Transverse colon (tissue), 4 donors: Measurements from ENCODE around the gene CPA5. TPM values are rescaled to one million over a fixed set of nuclear protein-coding genes. Genes with fewer than 3 reads are reported as not detected.
A peak's percentile ranks its signal among the peaks of the same experiment; 100 is the strongest.

Experiments
- DNase-seq: peaks from one replicate; pipeline ENCODE4 v3.0.0-alpha.2; 2019
- H3K27ac ChIP-seq, 4 donors: fragments of 200-600 bp; sonication (generic); 2 replicates each; pipeline ENCODE4 v1.5.1; 2016 to 2018; ENCODE audit warnings: inconsistent platforms in 4 of 4
- H3K27me3 ChIP-seq: fragments of 200-600 bp; sonication (generic); 2 replicates; pipeline ENCODE4 v1.5.1; 2017; ENCODE audit warnings: inconsistent platforms
- H3K36me3 ChIP-seq, 4 donors: fragments of 200-600 bp; sonication (generic); 2 replicates each; pipeline ENCODE4 v1.5.1; 2017 to 2019; ENCODE audit warnings: inconsistent platforms in 4 of 4
- H3K4me1 ChIP-seq, 4 donors: fragments of 200-600 bp; sonication (generic); 2 replicates each; pipeline ENCODE4 v1.5.1; 2017 to 2020; ENCODE audit warnings: inconsistent platforms in 4 of 4
- H3K4me3 ChIP-seq, 4 donors: fragments of 200-600 bp; sonication (generic); 1 replicate in 1 of 4; 2 replicates in 3 of 4; pipeline versions ENCODE4 v1.5.1 to v1.6.1; 2017 to 2019; ENCODE audit warnings: inconsistent platforms in 4 of 4
- H3K9me3 ChIP-seq, 2 donors: fragments of 200-600 bp; sonication (generic); 2 replicates each; pipeline ENCODE4 v1.5.1; 2017 to 2019; ENCODE audit warnings: inconsistent platforms in 2 of 2
- CTCF ChIP-seq, 5 experiments: fragments of 200-600 bp in 3 of 5; fragments of 450-650 bp in 2 of 5; sonication (generic) in 3 of 5; IDR thresholded peaks; 1 replicate in 2 of 5; 2 replicates in 3 of 5; pipeline ENCODE4 v1.5.1; 2016 to 2017; ENCODE audit warnings: antibody characterized with exemption in 5 of 5, inconsistent platforms in 3 of 5, mild to moderate bottlenecking in 2 of 5, moderate library complexity in 1 of 5
- EP300 ChIP-seq: sonication (generic); formaldehyde crosslinking; IDR thresholded peaks from one replicate; pipeline ENCODE4 v1.6.1; 2017; ENCODE audit warnings: antibody characterized with exemption, low read depth
- POLR2A ChIP-seq: fragments of 450-650 bp; IDR thresholded peaks from one replicate; pipeline ENCODE4 v1.6.1; 2016; ENCODE audit warnings: antibody characterized with exemption, mild to moderate bottlenecking, moderate library complexity
- POLR2AphosphoS5 ChIP-seq, 3 donors: sonication (generic); formaldehyde crosslinking; IDR thresholded peaks; one replicate each; pipeline ENCODE4 v1.6.1; 2016; ENCODE audit warnings: antibody characterized with exemption in 3 of 3
- WGBS, 2 donors: methylation state at CpG; one replicate each; pipeline ENCODE4 v1.1.5; 2018; ENCODE audit warnings: low coverage in 1 of 2; 5-methylcytosine and 5-hydroxymethylcytosine counted together
- in situ Hi-C, 4 donors: fragments of 200-750 bp; cut with MboI; loops; one replicate each; pipeline versions ENCODE4 v1.15.0 to v1.15.1; 2017; ENCODE audit warnings: low sequenced_read_pairs in 3 of 4, low pct_ligation_motif_present in 1 of 4, low pct_unique_long_range_greater_than_20kb in 1 of 4
- intact Hi-C: fragments of 100-400 bp; cut with DNase I; formaldehyde crosslinking; loops from one replicate; pipeline ENCODE4 v1.15.1; 2023; ENCODE audit warnings: low total_unique reads
- total RNA-seq, 4 donors: library from RNA; depleted of rRNA; stranded (reverse); fragments of >200 nt; gene quantifications; one replicate each; pipeline ENCODE4 v1.1.0, GENCODE V29; 2016

CPA5 gene
- total RNA-seq, 4 donors from 2014 or later = not detected

- TF ChIP-seq POLR2A (no peak), POLR2AphosphoS5 (IDR thresholded peaks at IDR 0.05) (no peak), CTCF (IDR thresholded peaks at IDR 0.05) (no peak), EP300 (no peak)
- intact Hi-C loops (no loop called here), in situ Hi-C loops (no loop called here)
- Histone ChIP-seq H3K9me3 (no peaks in the 10 kb centered on the region), H3K4me1 (peaks cover 0 to 12% (median 0%) of the 10 kb centered on the region in 4 donors), H3K27ac (no peak overlapping the region), H3K36me3 (no peaks in the 10 kb centered on the region), H3K27me3 (no peaks in the 10 kb centered on the region), H3K4me3 (no peak overlapping the region)
- no peak for DNase-seq
- WGBS, 2 donors = 89 to 100% methylated on average over 1 to 11 of the region's 12 CpGs
Observed at GRCh38 chr7:130346941-130347340, 2.3 kb downstream of the CPA5 start.

DNA sequence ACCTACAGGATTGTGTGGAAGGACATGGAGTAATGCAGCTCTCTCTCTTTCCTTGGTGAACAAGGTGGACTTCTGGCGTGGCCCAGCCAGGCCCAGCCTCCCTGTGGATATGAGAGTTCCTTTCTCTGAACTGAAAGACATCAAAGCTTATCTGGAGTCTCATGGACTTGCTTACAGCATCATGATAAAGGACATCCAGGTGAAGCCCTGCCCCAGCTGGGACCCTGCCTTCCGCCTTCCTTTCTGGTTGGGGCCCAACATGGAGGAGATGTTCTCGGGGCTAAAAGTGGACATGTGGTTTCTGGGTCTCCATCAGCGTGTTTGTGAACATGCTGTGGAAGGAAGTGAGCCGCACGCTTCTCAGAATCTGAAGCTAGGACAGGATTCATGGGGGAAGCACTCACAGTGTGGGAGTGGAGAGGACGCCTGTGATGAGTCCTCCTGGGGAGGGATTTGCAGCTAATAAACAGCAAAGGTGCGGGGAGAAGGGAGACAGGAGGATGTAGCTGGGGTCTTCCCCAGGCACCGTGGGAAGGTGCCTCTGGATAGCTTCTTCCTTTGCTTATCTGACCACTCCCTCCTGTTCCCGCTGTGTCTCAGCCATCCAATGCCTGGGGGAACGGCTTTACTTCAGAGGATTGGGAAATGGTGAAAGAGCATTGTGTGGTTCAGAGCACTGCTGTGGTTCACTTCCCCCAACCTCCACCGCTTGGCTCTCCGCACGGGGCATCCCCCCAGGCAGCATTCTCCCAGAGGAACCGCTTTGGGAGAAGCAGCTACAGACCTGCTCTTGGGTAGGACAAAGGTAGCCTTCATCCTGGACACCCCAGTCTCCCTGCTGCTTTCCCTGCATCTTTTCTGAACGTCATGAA is 5.5 kb downstream of the CPA5 start:
- Histone ChIP-seq H3K27me3 (no peaks in the 10 kb centered on the region), H3K27ac (peak overlapping the region in 1 of 4 donors; percentile 66), H3K36me3 (no peaks in the 10 kb centered on the region), H3K9me3 (no peaks in the 10 kb centered on the region), H3K4me3 (no peak overlapping the region), H3K4me1 (peaks cover 0 to 17% (median 0%) of the 10 kb centered on the region in 4 donors)
- no peak for DNase-seq
- 74 to 86% methylated on average over 2 to 16 of the region's 16 CpGs for WGBS, 2 donors
- TF ChIP-seq CTCF (IDR thresholded peaks at IDR 0.05) (no peak), POLR2AphosphoS5 (IDR thresholded peaks at IDR 0.05) (no peak), POLR2A (no peak), EP300 (no peak)
- intact Hi-C loops = no loop called here
- in situ Hi-C loops = no loop called here

- Histone ChIP-seq H3K36me3 (no peaks in the 10 kb centered on the region), H3K4me3 (no peak overlapping the region), H3K27me3 (no peaks in the 10 kb centered on the region), H3K27ac (peak overlapping the region; percentile 22 to 68 (median 64)), H3K9me3 (no peaks in the 10 kb centered on the region), H3K4me1 (peaks cover 0 to 21% (median 1%) of the 10 kb centered on the region in 4 donors)
- intact Hi-C loops = no loop called here
- in situ Hi-C loops = no loop called here
- TF ChIP-seq POLR2A (no peak), CTCF (IDR thresholded peaks at IDR 0.05) (no peak), POLR2AphosphoS5 (IDR thresholded peaks at IDR 0.05) (no peak), EP300 (no peak)
- no peak for DNase-seq
- 47 to 56% methylated on average over 9 to 20 of the region's 20 CpGs for WGBS, 2 donors
Observed at GRCh38 chr7:130350945-130351790, 6.6 kb downstream of the CPA5 start.

GRCh38 chr7:130351791-130352090 is 7.1 kb downstream of the CPA5 start:
- H3K27me3 ChIP-seq = no peaks in the 10 kb centered on the region
- intact Hi-C loops (loop anchor here (2.0 kb wide), 1 partner anchor 43 kb away; no protein-coding TSS in a partner anchor), in situ Hi-C loops (no loop called here)
- WGBS, 2 donors = 85 to 86% methylated on average over 3 to 6 of the region's 6 CpGs
- no peak for TF ChIP-seq CTCF (IDR thresholded peaks at IDR 0.05)
- TF ChIP-seq EP300 = no peak
- TF ChIP-seq POLR2AphosphoS5 (IDR thresholded peaks at IDR 0.05) = no peak
- TF ChIP-seq POLR2A = no peak
- peaks cover 3 to 27% (median 4%) of the 10 kb centered on the region in 4 donors for H3K4me1 ChIP-seq
- H3K9me3 ChIP-seq = no peaks in the 10 kb centered on the region
- DNase-seq = no peak
- peak overlapping the region; percentile 22 to 68 (median 64) for H3K27ac ChIP-seq
- H3K4me3 ChIP-seq = no peak overlapping the region
- H3K36me3 ChIP-seq = no peaks in the 10 kb centered on the region
